Stomach smooth muscle (tissue), 2 donors: ENCODE data around the gene TLX3.
"Not testable (repeated sequence)": the region's sequence is repeated elsewhere in the genome, so short reads cannot be mapped to it uniquely, and the experiment has no call there.

Source experiments
- H3K27ac ChIP-seq: one replicate; pipeline ENCODE4 v1.7.0; 2013; ENCODE audit warnings: mild to moderate bottlenecking, low read length, inconsistent platforms
- H3K27me3 ChIP-seq, 2 donors: one replicate each; pipeline ENCODE4 v1.7.0; 2013; ENCODE audit warnings: low read length in 2 of 2; ENCODE audit not compliant: insufficient read depth in 2 of 2, control insufficient read depth in 1 of 2
- H3K36me3 ChIP-seq, 2 donors: one replicate each; pipeline ENCODE4 v1.7.0; 2013; ENCODE audit warnings: low read length in 2 of 2; ENCODE audit not compliant: control insufficient read depth in 2 of 2, insufficient read depth in 2 of 2
- H3K4me1 ChIP-seq: one replicate; pipeline ENCODE4 v1.7.0; 2013; ENCODE audit warnings: low read length; ENCODE audit not compliant: control insufficient read depth, insufficient read depth
- H3K4me3 ChIP-seq, 2 donors: one replicate each; pipeline ENCODE4 v1.7.0; 2013; ENCODE audit warnings: low read length in 2 of 2
- H3K9ac ChIP-seq, 2 donors: one replicate each; pipeline ENCODE4 v1.7.0; 2013; ENCODE audit warnings: low read length in 2 of 2, mild to moderate bottlenecking in 1 of 2
- H3K9me3 ChIP-seq, 2 donors: one replicate each; pipeline ENCODE4 v1.7.0; 2013; ENCODE audit warnings: low read length in 2 of 2; ENCODE audit not compliant: control insufficient read depth in 2 of 2
- donor health status: healthy.
- donor health status: Pancreatic carcinoma.

The TLX3 gene

GRCh38 chr5:171355302-171355724 is 46.3 kb downstream of the TLX3 start:
- Histone ChIP-seq H3K4me3 (no peak overlapping the region), H3K9me3 (no peaks in the 10 kb centered on the region), H3K27me3 (no peaks in the 10 kb centered on the region), H3K9ac (no peak overlapping the region), H3K27ac (no peak overlapping the region), H3K36me3 (no peaks in the 10 kb centered on the region), H3K4me1 (no peaks in the 10 kb centered on the region)

GRCh38 chr5:171357843-171358242 is 48.8 kb downstream of the TLX3 start:
- no peaks in the 10 kb centered on the region for H3K4me1 ChIP-seq
- H3K27me3 ChIP-seq: no peaks in the 10 kb centered on the region
- H3K9me3 ChIP-seq: no peaks in the 10 kb centered on the region
- H3K9ac ChIP-seq: no peak overlapping the region
- no peak overlapping the region for H3K4me3 ChIP-seq
- no peak overlapping the region for H3K27ac ChIP-seq
- H3K36me3 ChIP-seq: no peaks in the 10 kb centered on the region

- not testable (repeated sequence) for H3K4me1 ChIP-seq, H3K27me3 ChIP-seq, H3K9ac ChIP-seq, H3K4me3 ChIP-seq, H3K9me3 ChIP-seq, H3K27ac ChIP-seq, H3K36me3 ChIP-seq
These were observed 52.1 kb downstream of the TLX3 start for GRCh38 chr5:171361151-171361550.
